Raji (cell line): ENCODE measurements around the gene MDM1.

Experiments used
- POLR2A ChIP-seq: IDR thresholded peaks from 2 replicates; pipeline ENCODE4 v1.6.1; 2011; ENCODE audit warnings: low read depth, low read length, control low read depth; ENCODE audit not compliant: insufficient read depth

The MDM1 gene

GRCh38 chr12:68317047-68317667, 15.0 kb downstream of the MDM1 start:
- TF ChIP-seq POLR2A, result no peak

DNA sequence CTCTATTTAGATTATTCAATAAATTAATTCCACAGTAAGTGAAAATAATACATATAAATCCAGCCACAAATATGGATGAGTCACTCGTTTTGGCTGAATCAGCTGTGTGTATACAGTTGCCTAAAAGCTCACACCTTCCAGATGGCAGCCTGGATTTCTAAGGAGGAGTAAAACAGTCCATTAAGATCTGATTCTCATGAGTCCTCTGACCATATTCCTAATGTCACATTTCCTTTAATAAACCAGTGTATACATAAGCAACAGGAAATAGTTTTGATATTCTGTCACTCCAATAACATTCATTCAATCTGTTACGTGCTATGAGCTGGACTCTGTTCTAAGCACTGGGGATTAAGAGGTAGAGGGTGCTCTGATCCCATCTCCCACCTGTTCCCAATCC, 21.8 kb downstream of the MDM1 start:
- TF ChIP-seq POLR2A, result no peak

GRCh38 chr12:68306564-68306963, 25.6 kb downstream of the MDM1 start:
- no peak for TF ChIP-seq POLR2A

DNA sequence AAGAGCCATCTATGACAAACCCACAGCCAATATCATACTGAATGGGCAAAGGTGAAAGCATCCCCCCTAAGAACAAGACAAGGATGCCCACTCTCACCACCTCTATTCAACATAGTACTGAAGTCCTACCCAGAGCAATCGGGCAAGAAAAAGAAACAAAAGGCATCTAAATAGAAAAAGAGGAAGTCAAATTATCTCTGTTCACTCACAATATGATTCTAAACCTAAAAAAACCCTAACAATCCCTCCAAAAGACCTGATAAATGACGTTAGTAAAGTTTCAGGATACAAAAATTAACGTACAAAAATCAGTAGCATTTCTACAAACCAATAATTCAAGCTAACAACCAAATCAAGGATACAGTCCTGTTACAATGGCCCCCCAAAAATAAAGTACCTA, 26.9 kb downstream of the MDM1 start:
- TF ChIP-seq POLR2A, result no peak

GRCh38 chr12:68304626-68305025, 27.5 kb downstream of the MDM1 start:
- TF ChIP-seq POLR2A, result no peak

DNA sequence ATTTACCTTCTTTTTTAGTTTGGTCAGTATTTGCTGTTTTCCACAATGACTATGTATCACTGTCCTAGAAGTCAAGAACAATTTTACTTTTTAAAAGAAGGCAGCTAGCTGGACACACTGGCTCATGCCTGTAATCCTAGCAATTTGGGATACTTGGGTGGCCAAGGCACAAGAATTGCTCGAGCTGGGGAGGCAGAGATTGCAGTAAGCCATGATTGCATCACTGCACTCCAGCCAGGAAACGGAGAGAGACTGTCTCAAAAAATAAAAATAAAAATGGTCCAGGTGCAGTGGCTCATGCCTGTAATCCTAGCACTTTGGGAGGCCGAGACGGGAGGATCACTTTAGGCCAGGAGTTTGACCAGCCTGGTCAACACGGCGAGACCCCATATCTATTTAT, 28.3 kb downstream of the MDM1 start:
- TF ChIP-seq POLR2A, result no peak

DNA sequence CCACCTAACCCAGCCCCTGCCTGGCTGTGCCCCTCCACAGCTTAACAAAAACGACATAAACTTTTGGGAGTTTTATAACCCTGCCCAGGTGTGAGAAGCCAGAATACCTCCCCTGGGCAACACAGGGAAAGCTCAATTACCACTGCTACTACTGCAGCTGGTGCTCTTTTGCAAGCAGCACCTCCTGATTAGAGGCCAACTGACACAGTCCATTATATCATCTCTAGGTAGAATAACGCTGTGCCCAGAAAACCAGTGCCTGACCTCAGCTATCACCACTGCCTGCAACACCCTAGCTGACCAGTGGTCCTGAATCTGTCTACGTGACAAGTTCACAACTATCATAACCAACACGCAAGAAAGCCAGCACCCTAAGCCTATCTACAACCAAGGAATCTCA, 34.2 kb downstream of the MDM1 start:
- TF ChIP-seq POLR2A, result no peak

DNA sequence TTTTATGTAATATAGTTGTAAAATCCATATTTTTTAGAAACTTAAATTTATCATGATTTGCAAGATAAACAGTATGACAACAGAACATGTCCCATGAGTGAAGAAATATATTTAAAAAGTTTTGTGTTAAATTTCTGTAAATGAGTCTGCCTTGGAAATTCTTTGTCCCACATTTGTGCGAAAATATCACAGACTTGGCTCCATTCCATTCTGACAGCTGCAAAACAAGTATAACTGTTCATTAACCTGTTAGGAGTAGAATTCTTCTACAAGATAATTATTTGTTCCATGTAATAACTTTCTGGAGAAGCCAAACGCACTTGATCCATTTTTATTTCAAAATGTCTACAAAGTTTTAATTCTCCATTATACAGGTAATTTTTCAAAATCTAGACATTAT, 37.9 kb downstream of the MDM1 start:
- TF ChIP-seq POLR2A, result no peak

- TF ChIP-seq POLR2A, result no peak
These were observed 38.8 kb downstream of the MDM1 start for GRCh38 chr12:68293347-68293746.

GRCh38 chr12:68292151-68292943, 39.8 kb downstream of the MDM1 start:
- TF ChIP-seq POLR2A, result no peak

DNA sequence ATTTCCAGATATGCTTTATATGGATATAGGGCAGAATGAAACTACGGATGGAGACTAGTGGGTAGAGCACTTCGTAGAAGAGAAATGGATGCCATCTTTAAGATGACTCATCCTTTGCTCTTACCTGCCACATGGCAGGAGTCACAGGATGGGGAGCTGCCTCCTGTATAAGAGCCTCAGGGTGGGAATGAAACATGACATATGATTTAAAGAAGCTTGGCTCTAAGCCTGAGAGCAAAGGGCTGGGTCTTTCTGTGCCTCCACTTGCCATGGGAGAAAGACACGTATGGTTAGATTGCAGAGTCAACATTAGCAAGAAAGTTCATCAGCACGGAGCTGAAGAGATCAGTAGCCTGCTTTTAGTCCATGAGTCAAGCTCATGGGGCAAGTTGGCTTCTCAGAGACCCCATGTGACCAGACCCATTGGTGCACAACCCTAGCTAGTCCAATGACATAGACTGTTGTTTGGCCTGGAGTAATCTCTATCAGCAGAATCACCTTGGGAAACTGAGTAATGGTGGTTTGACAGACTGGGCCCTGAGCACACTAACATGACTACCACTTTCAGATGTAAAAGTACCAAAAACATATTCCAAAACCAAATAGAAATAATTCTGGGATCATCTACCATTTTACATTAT, 40.6 kb downstream of the MDM1 start:
- TF ChIP-seq POLR2A, result no peak

GRCh38 chr12:68290126-68290525, 42.0 kb downstream of the MDM1 start:
- no peak for TF ChIP-seq POLR2A

DNA sequence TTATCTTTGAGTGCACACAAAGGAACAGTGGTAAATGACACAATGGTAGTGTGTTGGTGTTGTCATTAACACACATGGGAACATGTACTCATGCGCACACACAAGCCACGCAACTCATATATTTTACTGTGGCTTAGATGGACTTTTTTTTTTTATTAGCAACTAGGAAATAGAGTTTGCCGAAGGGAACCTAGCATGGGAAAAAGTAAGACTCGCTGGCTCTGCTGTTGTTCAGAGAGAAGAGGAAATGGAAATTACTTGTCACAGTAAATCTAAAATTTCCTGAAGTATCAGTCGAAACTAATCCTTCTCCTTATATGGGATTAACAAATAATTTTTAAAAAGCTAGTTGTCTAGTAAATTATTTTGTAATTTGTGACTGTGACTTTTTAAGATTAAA, 45.1 kb downstream of the MDM1 start:
- no peak for TF ChIP-seq POLR2A

DNA sequence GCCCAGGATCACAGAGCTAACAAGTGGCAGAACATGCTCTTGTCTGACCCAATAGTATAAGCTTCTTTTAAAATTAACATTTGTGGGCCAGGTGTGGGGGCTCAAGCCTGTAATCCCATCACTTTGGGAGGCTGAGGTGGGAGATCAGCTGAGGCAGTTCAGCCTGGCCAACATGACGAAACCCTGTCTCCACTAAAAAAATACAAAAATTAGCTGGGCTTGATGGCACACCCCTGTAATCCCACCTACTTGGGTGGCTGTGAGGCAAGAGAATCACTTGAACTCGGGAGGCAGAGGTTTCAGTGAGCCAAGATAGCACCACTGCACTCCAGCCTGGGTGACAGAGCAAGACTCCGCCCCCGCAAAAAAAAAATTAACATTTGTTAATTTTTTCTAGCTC, 45.8 kb downstream of the MDM1 start:
- no peak for TF ChIP-seq POLR2A

DNA sequence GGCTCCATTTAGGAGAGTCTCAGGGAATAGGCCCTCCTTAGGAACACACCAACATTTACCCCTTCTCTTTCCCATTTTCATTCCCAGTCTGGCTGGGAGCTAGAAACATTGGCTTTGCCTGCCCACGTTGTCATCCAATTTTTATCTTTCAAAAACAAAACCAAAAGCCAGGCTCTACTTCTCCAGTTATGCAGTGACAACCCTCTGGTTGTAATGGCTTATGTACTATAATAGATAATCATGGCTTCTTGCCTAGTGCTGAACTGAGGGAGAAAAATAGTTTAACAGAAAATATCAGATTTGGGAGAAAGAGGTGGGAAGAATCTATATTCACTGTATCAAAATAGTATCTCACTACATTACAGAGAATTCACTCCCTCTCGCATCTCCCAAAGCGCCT, 46.6 kb downstream of the MDM1 start:
- no peak for TF ChIP-seq POLR2A
